HG02938 (cell line): ENCODE results near the gene IFIT1B.
"Not testable (repeated sequence)": the region's sequence is repeated elsewhere in the genome, so short reads cannot be mapped to it uniquely, and the experiment has no call there.

Source experiments
- ATAC-seq: cut with Tn5 transposase; IDR thresholded peaks from one replicate; pipeline ENCODE4 v1.9.1; 2021; ENCODE audit warnings: mild to moderate bottlenecking, moderate library complexity; ENCODE audit not compliant: unreplicated experiment

The IFIT1B gene

GRCh38 chr10:89373916-89374711 is 3.7 kb upstream of the IFIT1B start:
- ATAC-seq: no peak

- ATAC-seq: no peak
Observed at GRCh38 chr10:89374713-89375141, 3.1 kb upstream of the IFIT1B start.

- ATAC-seq: no peak
Observed at GRCh38 chr10:89379103-89379502, 1.2 kb downstream of the IFIT1B start.

- no peak for ATAC-seq
Observed at GRCh38 chr10:89382757-89383156, 4.9 kb downstream of the IFIT1B start.

GRCh38 chr10:89384474-89385340 is 6.9 kb downstream of the IFIT1B start:
- no peak for ATAC-seq

- ATAC-seq: no peak
Observed at GRCh38 chr10:89388806-89389205, 10.9 kb downstream of the IFIT1B start.

GRCh38 chr10:89389254-89389653 is 11.4 kb downstream of the IFIT1B start:
- no peak for ATAC-seq

- ATAC-seq: no peak
Observed at GRCh38 chr10:89390476-89391225, 12.8 kb downstream of the IFIT1B start.

- not testable (repeated sequence) for ATAC-seq
Observed at GRCh38 chr10:89391226-89391576, 13.3 kb downstream of the IFIT1B start.

GRCh38 chr10:89391907-89392756 is 14.3 kb downstream of the IFIT1B start, which contains the start of gene IFIT1:
TSS of gene IFIT1 (plus strand) at chr10:89392623. CDS start at chr10:89392713, 90 bp downstream.
- ATAC-seq: peak; percentile 77

GRCh38 chr10:89392974-89393373 is 15.1 kb downstream of the IFIT1B start:
- ATAC-seq: no peak

- ATAC-seq: no peak
Observed at GRCh38 chr10:89393898-89394297, 16.0 kb downstream of the IFIT1B start.

- ATAC-seq: no peak
Observed at GRCh38 chr10:89395141-89395540, 17.3 kb downstream of the IFIT1B start.

- no peak for ATAC-seq
Observed at GRCh38 chr10:89398003-89398749, 20.3 kb downstream of the IFIT1B start.

- no peak for ATAC-seq
Observed at GRCh38 chr10:89399956-89400355, 22.1 kb downstream of the IFIT1B start.

- ATAC-seq: no peak
Observed at GRCh38 chr10:89403043-89403442, 25.2 kb downstream of the IFIT1B start.

GRCh38 chr10:89404104-89405047 is 26.5 kb downstream of the IFIT1B start:
- no peak for ATAC-seq

GRCh38 chr10:89406178-89406577 is 28.3 kb downstream of the IFIT1B start:
- ATAC-seq: not testable (repeated sequence)
